ENCODE results near the gene TNFRSF1A. TPM values are rescaled to one million over a fixed set of nuclear protein-coding genes. Genes with fewer than 3 reads are reported as not detected.
A peak's percentile ranks its signal among the peaks of the same experiment; 100 is the strongest.

Gene TNFRSF1A
- polyA plus RNA-seq, 1 donor (not counting 4 experiments of a cell fraction or from before 2014, with no cell fraction given), result 101 TPM

DNA sequence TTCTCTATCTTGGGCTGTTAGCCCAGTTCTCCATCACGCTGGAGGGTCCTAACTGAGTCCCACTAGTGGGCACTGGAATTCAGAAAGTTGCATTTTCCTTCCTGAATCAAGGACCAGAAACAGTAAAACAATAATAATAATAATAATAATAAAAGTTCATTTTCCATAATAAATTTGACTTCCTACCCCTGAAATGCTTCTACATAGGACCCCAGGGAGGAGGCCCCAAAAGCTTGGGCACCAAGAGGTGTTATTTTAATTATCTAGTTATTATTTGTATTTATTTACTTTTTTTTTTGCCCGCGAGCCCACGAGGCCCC lies 21.1 kb upstream of the TNFRSF1A start:
- H3K4me2 ChIP-seq (ENCODE audit: control insufficient read depth, extremely low read depth, insufficient read depth, low read depth, low read length), result peak overlapping the region; percentile 91
- no peaks in the 10 kb centered on the region for H3K79me2 ChIP-seq (ENCODE audit: control insufficient read depth, insufficient read depth, low read length)
- peaks cover 0 to 2% of the 10 kb centered on the region in 2 experiments for H3K36me3 ChIP-seq (ENCODE audit: control insufficient read depth in 2 of 2, extremely low read depth in 1 of 2, insufficient read depth in 2 of 2, low read length in 2 of 2)
- no peaks in the 10 kb centered on the region for H3K27me3 ChIP-seq (ENCODE audit: control insufficient read depth, extremely low read depth, insufficient read depth, low read length)
- FAIRE-seq (no peak), DNase-seq (ENCODE audit: low read depth, low spot score) (no peak)
- no peaks in the 10 kb centered on the region for H4K20me1 ChIP-seq (ENCODE audit: control insufficient read depth, extremely low read depth, insufficient read depth, low read length)
- H3K4me1 ChIP-seq (ENCODE audit: control insufficient read depth, extremely low read depth, insufficient read depth, low read length), result peaks cover 12% of the 10 kb centered on the region
- dilution Hi-C loops (cut with MboI; ENCODE audit: extremely low pct_ligation_motif_present, low sequenced_read_pairs), result no loop called here
- no peak overlapping the region for H3K27ac ChIP-seq (ENCODE audit: control insufficient read depth, insufficient read depth, low read length)
- H3K9me3 ChIP-seq (ENCODE audit: control insufficient read depth, low read depth, low read length), result no peaks in the 10 kb centered on the region
- no peak for TF ChIP-seq EZH2 (IDR thresholded peaks at IDR 0.05; ENCODE audit: low read length)
- TF ChIP-seq, protein P1, sequence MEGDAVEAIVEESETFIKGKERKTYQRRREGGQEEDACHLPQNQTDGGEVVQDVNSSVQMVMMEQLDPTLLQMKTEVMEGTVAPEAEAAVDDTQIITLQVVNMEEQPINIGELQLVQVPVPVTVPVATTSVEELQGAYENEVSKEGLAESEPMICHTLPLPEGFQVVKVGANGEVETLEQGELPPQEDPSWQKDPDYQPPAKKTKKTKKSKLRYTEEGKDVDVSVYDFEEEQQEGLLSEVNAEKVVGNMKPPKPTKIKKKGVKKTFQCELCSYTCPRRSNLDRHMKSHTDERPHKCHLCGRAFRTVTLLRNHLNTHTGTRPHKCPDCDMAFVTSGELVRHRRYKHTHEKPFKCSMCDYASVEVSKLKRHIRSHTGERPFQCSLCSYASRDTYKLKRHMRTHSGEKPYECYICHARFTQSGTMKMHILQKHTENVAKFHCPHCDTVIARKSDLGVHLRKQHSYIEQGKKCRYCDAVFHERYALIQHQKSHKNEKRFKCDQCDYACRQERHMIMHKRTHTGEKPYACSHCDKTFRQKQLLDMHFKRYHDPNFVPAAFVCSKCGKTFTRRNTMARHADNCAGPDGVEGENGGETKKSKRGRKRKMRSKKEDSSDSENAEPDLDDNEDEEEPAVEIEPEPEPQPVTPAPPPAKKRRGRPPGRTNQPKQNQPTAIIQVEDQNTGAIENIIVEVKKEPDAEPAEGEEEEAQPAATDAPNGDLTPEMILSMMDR (optimal IDR thresholded peaks at IDR 0.05 in 1 of 3, IDR thresholded peaks at IDR 0.05 in 1 of 3, conservative IDR thresholded peaks at IDR 0.05 in 1 of 3; ENCODE audit: extremely low read depth in 1 of 3, insufficient read depth in 2 of 3, low read length in 3 of 3), result no peak
- peak overlapping the region; percentile 28 for H3K9ac ChIP-seq (ENCODE audit: control insufficient read depth, extremely low read depth, insufficient read depth, low read length)
- peak overlapping the region in 1 of 3 experiments; percentile 76 for H3K4me3 ChIP-seq (ENCODE audit: control insufficient read depth in 2 of 3, extremely low read depth in 1 of 3, insufficient read depth in 2 of 3, low read depth in 1 of 3, low read length in 3 of 3)
- no peak overlapping the region for H2AFZ ChIP-seq (ENCODE audit: control insufficient read depth, low read length)
- no peaks in the 10 kb centered on the region for H3K9me1 ChIP-seq (ENCODE audit: control insufficient read depth, extremely low read depth, insufficient read depth, low read length)

DNA sequence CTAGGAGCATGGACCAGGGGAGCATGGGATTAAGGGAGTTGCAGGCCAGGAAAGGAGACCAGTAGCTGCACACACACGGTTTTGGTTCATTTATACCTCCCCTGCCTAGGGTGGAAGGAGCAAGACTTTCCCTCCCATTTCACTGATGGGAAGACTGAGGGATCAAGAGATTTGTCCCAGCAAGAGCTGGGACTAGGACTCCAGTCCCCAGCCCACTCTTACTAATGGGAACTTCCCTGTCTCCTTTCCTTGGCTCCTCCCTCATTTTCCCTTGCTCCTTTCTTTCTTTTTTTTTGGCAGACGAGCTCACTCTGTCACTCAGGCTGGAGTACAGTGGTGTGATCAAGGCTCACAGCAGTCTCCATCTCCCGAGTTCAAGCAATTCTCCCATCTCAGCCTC lies 20.5 kb upstream of the TNFRSF1A start:
- Histone ChIP-seq H3K4me3 (ENCODE audit: control insufficient read depth in 2 of 3, extremely low read depth in 1 of 3, insufficient read depth in 2 of 3, low read depth in 1 of 3, low read length in 3 of 3) (no peak overlapping the region), H3K27ac (ENCODE audit: control insufficient read depth, insufficient read depth, low read length) (no peak overlapping the region), H3K4me2 (ENCODE audit: control insufficient read depth, extremely low read depth, insufficient read depth, low read depth, low read length) (no peak overlapping the region), H3K79me2 (ENCODE audit: control insufficient read depth, insufficient read depth, low read length) (no peaks in the 10 kb centered on the region), H3K9me3 (ENCODE audit: control insufficient read depth, low read depth, low read length) (no peaks in the 10 kb centered on the region), H3K4me1 (ENCODE audit: control insufficient read depth, extremely low read depth, insufficient read depth, low read length) (peaks cover 12% of the 10 kb centered on the region), H3K9ac (ENCODE audit: control insufficient read depth, extremely low read depth, insufficient read depth, low read length) (no peak overlapping the region), H3K27me3 (ENCODE audit: control insufficient read depth, extremely low read depth, insufficient read depth, low read length) (no peaks in the 10 kb centered on the region), H3K9me1 (ENCODE audit: control insufficient read depth, extremely low read depth, insufficient read depth, low read length) (no peaks in the 10 kb centered on the region), H3K36me3 (ENCODE audit: control insufficient read depth in 2 of 2, extremely low read depth in 1 of 2, insufficient read depth in 2 of 2, low read length in 2 of 2) (peaks cover 0 to 2% of the 10 kb centered on the region in 2 experiments), H2AFZ (ENCODE audit: control insufficient read depth, low read length) (no peak overlapping the region), H4K20me1 (ENCODE audit: control insufficient read depth, extremely low read depth, insufficient read depth, low read length) (no peaks in the 10 kb centered on the region)
- TF ChIP-seq, protein P1 (optimal IDR thresholded peaks at IDR 0.05 in 1 of 3, IDR thresholded peaks at IDR 0.05 in 1 of 3, conservative IDR thresholded peaks at IDR 0.05 in 1 of 3; ENCODE audit: extremely low read depth in 1 of 3, insufficient read depth in 2 of 3, low read length in 3 of 3), result no peak
- no peak for TF ChIP-seq EZH2 (IDR thresholded peaks at IDR 0.05; ENCODE audit: low read length)
- no peak for DNase-seq (ENCODE audit: low read depth, low spot score)
- no peak for FAIRE-seq
- dilution Hi-C loops (cut with MboI; ENCODE audit: extremely low pct_ligation_motif_present, low sequenced_read_pairs), result no loop called here

Measured in keratinocyte (primary cell).